NT2/D1 (cell line): Measurements from ENCODE around the gene ZFP36L2.

Source experiments
- SUZ12 ChIP-seq: IDR thresholded peaks from 2 replicates; pipeline ENCODE4 v1.6.1; 2011; ENCODE audit not compliant: insufficient read length, insufficient read depth; ENCODE audit errors: extremely low read depth
- ZNF274 ChIP-seq: IDR thresholded peaks from 2 replicates; pipeline ENCODE4 v1.6.1; 2011; ENCODE audit warnings: mild to moderate bottlenecking, low read depth, low read length

DNA sequence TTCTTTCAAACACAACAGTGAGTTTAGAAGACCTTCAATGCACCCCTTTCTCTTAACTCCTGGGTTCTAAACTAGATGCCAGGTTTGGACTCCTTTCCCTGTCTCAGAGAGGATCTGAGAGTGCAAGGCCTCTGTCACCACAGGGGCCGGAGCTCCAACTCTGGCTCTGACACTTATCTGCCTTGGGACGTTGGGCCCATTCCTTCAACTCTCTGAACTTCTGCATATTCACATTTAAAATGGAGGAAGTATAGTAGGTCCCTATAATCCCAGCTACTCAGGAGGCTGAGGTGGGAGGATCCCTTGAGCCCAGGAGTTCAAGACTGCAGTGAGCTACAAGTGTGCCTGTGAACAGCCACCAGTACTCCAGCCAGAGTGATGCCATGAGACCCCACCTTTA lies 44.1 kb upstream of the ZFP36L2 start:
- TF ChIP-seq ZNF274 (no peak), SUZ12 (no peak)
